HG03457 (cell line): ENCODE data around the gene METTL22.
A peak's percentile ranks its signal among the peaks of the same experiment; 100 is the strongest.

Experiments
- ATAC-seq: cut with Tn5 transposase; IDR thresholded peaks from one replicate; pipeline ENCODE4 v1.9.1; 2021; ENCODE audit warnings: moderate number of reproducible peaks; ENCODE audit not compliant: unreplicated experiment

METTL22 gene

DNA sequence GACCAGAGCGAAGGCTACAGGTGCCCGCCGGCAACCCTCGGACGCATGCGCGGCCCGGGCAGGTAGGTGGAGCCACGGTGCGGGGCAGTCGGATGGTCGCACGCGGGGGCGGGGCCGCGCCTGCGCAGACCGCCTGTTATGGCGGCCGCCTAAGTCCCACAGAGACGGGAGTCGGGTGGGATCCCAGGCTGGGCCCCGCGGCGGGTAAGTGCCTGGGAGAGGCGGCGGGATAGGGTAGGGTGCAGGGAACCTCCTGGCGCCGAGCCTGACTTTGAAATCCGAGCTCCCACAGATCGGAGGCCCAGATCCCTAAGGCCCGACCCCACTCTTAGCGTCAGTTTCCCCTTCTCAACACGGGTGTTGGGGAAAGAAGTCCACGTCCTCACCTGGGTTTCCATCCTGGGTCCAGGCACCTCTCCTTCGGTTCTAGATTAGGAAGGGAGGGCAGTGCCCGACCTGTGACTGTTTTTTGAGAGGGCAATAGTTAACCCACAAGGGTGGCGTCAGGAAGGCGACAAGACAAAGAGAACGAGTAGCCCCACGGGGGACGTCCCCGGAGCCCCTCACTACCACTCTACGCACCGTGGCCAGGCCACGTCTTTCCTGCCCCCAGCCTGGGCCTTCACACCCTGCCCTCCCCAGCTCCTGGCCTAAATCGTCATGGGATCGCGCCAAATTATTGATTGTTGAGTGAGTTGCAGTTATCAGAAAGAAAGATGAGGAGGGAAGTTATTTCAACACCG lies at the start of gene METTL22:
Gene METTL22 (plus strand): TSS at position 127 of the 743 bp plus-strand sequence. CDS start 3,968 bp downstream, outside the sequence.
- peak; percentile 96 for ATAC-seq

- no peak for ATAC-seq
Measured at GRCh38 chr16:8572063-8572918, 49.2 kb upstream of the METTL22 start.

- no peak for ATAC-seq
Measured at GRCh38 chr16:8572919-8573724, 48.4 kb upstream of the METTL22 start.

GRCh38 chr16:8575399-8575798 lies 46.1 kb upstream of the METTL22 start:
- no peak for ATAC-seq

- no peak for ATAC-seq
Measured at GRCh38 chr16:8576141-8577004, 45.1 kb upstream of the METTL22 start.

- no peak for ATAC-seq
Measured at GRCh38 chr16:8577678-8578304, 43.7 kb upstream of the METTL22 start.

DNA sequence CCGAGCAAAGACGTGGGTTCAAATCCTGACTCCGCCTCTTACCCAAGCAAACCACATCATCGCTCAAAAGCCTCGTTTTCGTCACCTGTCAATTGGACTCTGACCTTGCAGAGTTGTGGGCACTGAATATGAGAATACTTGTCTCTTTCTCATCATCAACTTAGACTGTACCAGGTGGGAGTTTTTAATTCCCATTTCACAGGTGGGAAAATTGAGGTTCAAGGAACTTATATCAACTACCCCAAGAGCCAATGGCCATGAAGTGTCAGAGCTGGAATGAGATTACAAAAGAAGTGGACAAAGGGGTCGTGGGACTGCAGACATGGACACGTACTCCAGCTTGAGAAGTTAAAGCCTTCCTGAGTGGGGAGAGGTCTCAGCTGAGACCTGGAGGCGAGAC lies 41.9 kb upstream of the METTL22 start:
- ATAC-seq: no peak

GRCh38 chr16:8581831-8582580 lies 39.5 kb upstream of the METTL22 start:
- ATAC-seq: no peak

DNA sequence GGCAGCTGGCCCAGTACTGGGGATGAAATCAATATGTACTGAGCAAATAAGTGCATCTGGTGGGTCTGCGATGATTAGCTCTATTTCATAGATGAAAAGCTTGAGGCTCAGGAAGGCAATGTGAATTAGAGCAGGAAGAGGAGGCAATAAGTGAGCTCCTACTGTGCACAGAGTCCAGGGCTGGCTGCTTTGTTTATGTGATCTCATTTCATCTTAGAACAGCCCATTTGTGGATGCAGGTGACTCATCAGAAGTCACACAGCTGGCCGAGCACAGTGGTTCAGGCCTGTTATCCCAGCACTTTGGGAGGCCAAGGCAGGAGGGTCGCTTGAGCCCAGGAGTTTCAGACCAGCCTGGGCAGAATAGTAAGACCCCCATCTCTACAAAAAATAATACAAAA lies 38.3 kb upstream of the METTL22 start:
- no peak for ATAC-seq

- no peak for ATAC-seq
Measured at GRCh38 chr16:8583732-8584131, 37.8 kb upstream of the METTL22 start.

GRCh38 chr16:8585041-8585440 lies 36.5 kb upstream of the METTL22 start:
- ATAC-seq: no peak

GRCh38 chr16:8585857-8586256 lies 35.6 kb upstream of the METTL22 start:
- no peak for ATAC-seq

DNA sequence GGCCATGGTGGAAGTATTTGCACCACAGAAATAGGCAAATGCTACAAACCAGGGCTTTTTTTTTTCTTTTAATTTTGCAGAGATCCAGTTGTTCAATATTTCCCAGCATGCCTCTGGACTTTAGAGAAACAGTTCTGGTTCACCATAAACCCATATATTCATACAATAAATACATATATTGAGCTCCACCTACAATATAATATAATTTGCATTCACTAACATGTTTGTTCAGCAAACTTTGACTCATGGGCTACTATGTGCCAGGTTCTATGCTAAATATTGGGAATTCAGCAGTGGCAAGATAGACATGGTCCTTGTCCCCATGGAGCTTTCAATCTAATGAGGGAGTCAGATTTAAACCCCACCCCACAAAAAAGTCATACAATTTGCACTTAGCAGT lies 34.4 kb upstream of the METTL22 start:
- no peak for ATAC-seq

- ATAC-seq: no peak
Measured at GRCh38 chr16:8588682-8589056, 32.8 kb upstream of the METTL22 start.

DNA sequence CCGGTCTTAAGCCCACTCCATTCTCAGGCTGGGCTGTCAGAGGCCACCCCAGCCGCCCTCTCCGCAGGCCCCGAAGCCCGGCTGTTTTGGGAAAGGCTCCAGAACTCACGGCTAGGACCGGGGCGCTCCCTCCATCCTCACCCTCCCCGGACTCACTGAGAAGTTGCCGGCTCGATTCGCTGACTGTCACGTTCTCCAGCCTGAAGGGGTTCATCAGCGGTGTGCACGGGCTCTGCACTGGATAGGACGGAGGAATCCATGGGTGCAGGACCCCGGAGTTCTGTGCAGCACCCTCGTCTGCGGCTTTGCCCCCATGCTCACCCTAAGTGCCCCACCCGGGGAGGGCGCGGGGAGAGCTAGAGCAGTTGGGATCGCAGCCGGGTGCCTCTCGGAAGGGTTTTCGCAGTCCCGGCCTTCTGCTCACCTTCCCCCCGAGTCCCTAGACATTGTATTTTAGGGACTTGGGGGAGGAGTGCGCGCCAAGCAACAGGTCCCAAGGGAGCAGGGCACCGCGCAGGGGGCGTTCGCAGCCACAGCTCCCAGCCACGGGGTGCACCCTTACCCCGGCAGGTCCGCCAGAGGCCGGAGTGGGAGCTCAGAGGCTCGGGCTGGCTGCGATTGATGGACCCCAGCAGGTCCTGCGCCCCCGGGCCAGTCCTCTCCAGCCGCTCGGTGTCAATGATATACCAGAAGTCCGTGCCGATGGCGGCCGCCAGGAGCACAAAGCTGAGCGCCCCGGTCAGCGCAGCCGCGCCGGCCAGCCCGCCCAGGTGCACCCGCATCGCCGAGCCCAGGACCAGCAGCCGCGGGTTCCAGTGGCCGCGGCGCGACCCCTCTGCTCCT lies 32.2 kb upstream of the METTL22 start:
- no peak for ATAC-seq

GRCh38 chr16:8589900-8590688 lies 31.4 kb upstream of the METTL22 start, which contains the start of gene TMEM114:
TSS of gene TMEM114 (minus strand) at chr16:8590511. CDS start at chr16:8589838, 673 bp downstream.
- no peak for ATAC-seq

DNA sequence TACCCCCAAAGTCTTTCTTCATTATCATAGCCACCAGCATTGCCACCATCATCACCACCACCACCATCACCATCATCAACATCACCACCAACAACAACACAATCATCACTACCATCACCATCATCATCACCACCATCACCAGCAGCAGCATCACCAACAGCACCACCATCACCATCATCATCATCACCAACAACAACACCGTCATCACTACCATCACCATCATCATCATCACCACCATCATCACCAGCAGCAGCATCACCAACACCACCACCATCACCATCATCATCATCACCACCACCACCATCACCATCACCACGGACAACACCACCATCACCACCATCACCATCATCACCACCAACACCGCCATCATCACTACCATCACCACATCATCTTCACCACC lies 30.7 kb upstream of the METTL22 start:
- no peak for ATAC-seq
